A673 (cell line): ENCODE results near the gene SEMA3E. TPM values are rescaled to one million over a fixed set of nuclear protein-coding genes. Genes with fewer than 3 reads are reported as not detected.

Experiments
- BruUV-seq: library from RNA; stranded (reverse); fragments of 400-500 nt; replicated peaks from 2 replicates; lab custom pipeline; 2021; lab: Mats Ljungman, UMichigan
- CTCF ChIA-PET: fragments of 300-600 bp; sonication (Branson Sonifier 250); formaldehyde crosslinking; loops from one replicate; lab custom pipeline; 2022; ENCODE audit warnings: antibody characterized with exemption; lab: Charles Lee
- POLR2A ChIA-PET: fragments of 300-600 bp; sonication (Branson Sonifier 250); formaldehyde crosslinking; loops from one replicate; lab custom pipeline; 2022; ENCODE audit warnings: antibody characterized with exemption; ENCODE audit not compliant: low non-redundant PET; lab: Charles Lee
- DNase-seq: peaks from one replicate; pipeline ENCODE4 v3.0.0-alpha.2; 2015; ENCODE audit warnings: low spot score
- H3K27ac ChIP-seq: fragments of 200-600 bp; sonication (generic); 2 replicates; pipeline ENCODE4 v1.5.1; 2016; ENCODE audit warnings: mixed run types, low read depth, mild to moderate bottlenecking, mixed read lengths, antibody characterized with exemption, low read length; ENCODE audit not compliant: poor library complexity, severe bottlenecking
- H3K27me3 ChIP-seq: fragments of 200-600 bp; sonication (generic); replicated peaks from 2 replicates; pipeline ENCODE4 v1.6.1; 2017; ENCODE audit warnings: mixed run types, low read depth, mild to moderate bottlenecking, mixed read lengths, antibody characterized with exemption, low read length; ENCODE audit not compliant: insufficient read depth, poor library complexity
- H3K36me3 ChIP-seq: fragments of 200-600 bp; sonication (generic); 2 replicates; pipeline ENCODE4 v1.6.1; 2016; ENCODE audit warnings: mixed run types, mild to moderate bottlenecking, mixed read lengths, antibody characterized with exemption, low read length; ENCODE audit not compliant: insufficient read depth, poor library complexity, severe bottlenecking
- H3K4me1 ChIP-seq: fragments of 200-600 bp; sonication (generic); 2 replicates; pipeline ENCODE4 v1.6.1; 2017; ENCODE audit warnings: mixed run types, mild to moderate bottlenecking, mixed read lengths, antibody characterized with exemption, low read length; ENCODE audit not compliant: insufficient read depth, poor library complexity, severe bottlenecking
- H3K4me3 ChIP-seq: fragments of 200-600 bp; sonication (generic); 2 replicates; pipeline ENCODE4 v1.5.1; 2016; ENCODE audit warnings: low read depth, mixed run types, mild to moderate bottlenecking, mixed read lengths, low read length; ENCODE audit not compliant: poor library complexity, severe bottlenecking
- H3K9me3 ChIP-seq: fragments of 200-600 bp; sonication (generic); 2 replicates; pipeline ENCODE4 v1.6.1; 2016; ENCODE audit warnings: mixed run types, low read depth, mild to moderate bottlenecking, mixed read lengths, antibody characterized with exemption, low read length; ENCODE audit not compliant: poor library complexity, severe bottlenecking
- EZH2 ChIP-seq: fragments of 200-600 bp; sonication (generic); IDR thresholded peaks from 2 replicates; pipeline ENCODE4 v1.6.1; 2017; ENCODE audit warnings: borderline replicate concordance, low read depth, mild to moderate bottlenecking, mixed read lengths, antibody characterized with exemption, low read length; ENCODE audit not compliant: poor library complexity, severe bottlenecking
- intact Hi-C: fragments of 100-400 bp; cut with micrococcal nuclease; formaldehyde crosslinking; loops from one replicate; pipeline ENCODE4 v1.10.0; 2022; ENCODE audit not compliant: unreplicated experiment
- total RNA-seq: library from RNA; stranded (reverse); gene quantifications from 2 replicates; pipeline ENCODE4 v1.2.3, GENCODE V29; 2021
- TF ChIP-seq, protein P1 (sequence below): fragments of 300-800, 200-600 bp; sonication (generic); conservative IDR thresholded peaks from 2 replicates; pipeline ENCODE4 v1.5.1; 2017; ENCODE audit warnings: low read depth, mild to moderate bottlenecking, antibody characterized with exemption, low read length, moderate library complexity, mixed read lengths

SEMA3E gene
- total RNA-seq, 1 experiment from 2014 or later = not detected

DNA sequence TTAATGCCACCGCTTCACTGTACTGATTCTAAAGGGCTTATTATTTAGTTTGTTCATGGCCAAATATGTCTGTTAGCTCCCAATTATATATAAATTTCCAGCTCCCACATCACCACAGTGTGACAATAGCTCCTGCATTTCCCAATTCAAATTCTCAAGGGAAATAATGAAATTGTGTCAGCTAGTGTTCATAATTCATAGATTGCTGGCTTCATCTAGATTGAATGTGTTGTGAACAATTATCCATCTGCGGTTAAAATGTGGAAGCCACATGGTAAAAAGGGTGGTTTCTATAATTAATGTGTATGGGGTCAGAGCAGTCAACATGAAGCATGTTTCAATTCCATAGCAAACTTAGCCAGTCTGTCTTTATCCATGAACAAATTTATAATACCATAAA lies 154.3 kb downstream of the SEMA3E start:
- BruUV-seq = no TSS peak
- no peak for TF ChIP-seq EZH2
- TF ChIP-seq, protein P1, sequence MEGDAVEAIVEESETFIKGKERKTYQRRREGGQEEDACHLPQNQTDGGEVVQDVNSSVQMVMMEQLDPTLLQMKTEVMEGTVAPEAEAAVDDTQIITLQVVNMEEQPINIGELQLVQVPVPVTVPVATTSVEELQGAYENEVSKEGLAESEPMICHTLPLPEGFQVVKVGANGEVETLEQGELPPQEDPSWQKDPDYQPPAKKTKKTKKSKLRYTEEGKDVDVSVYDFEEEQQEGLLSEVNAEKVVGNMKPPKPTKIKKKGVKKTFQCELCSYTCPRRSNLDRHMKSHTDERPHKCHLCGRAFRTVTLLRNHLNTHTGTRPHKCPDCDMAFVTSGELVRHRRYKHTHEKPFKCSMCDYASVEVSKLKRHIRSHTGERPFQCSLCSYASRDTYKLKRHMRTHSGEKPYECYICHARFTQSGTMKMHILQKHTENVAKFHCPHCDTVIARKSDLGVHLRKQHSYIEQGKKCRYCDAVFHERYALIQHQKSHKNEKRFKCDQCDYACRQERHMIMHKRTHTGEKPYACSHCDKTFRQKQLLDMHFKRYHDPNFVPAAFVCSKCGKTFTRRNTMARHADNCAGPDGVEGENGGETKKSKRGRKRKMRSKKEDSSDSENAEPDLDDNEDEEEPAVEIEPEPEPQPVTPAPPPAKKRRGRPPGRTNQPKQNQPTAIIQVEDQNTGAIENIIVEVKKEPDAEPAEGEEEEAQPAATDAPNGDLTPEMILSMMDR = no peak
- ChIA-PET POLR2A (no interaction called here), CTCF (no interaction called here)
- no peaks in the 10 kb centered on the region for H3K4me1 ChIP-seq
- DNase-seq = no peak
- no peak overlapping the region for H3K4me3 ChIP-seq
- H3K9me3 ChIP-seq = no peaks in the 10 kb centered on the region
- H3K27me3 ChIP-seq = peaks cover 56% of the 10 kb centered on the region
- H3K27ac ChIP-seq = no peak overlapping the region
- intact Hi-C loops = no loop called here
- no peaks in the 10 kb centered on the region for H3K36me3 ChIP-seq

DNA sequence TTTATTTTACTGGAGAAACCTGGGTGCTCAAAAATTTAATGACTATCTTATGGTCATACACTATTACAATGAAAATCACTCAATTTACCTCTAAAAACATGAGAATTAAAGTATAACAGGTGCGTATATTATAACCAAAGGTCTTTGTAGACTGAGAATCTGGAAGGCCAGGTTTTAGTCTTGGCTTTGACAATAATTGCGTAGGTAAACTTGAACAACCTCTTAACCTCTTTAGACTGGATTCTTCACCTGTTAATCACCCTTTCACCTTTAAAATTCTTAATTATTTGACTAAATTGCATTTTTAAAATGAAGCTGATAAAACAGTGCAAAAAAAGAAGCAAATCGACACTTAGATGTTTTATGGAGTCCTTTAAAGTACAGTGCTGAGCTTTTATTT lies 156.1 kb downstream of the SEMA3E start:
- H3K4me3 ChIP-seq = no peak overlapping the region
- ChIA-PET POLR2A (no interaction called here), CTCF (no interaction called here)
- H3K9me3 ChIP-seq = no peaks in the 10 kb centered on the region
- BruUV-seq = no TSS peak
- TF ChIP-seq EZH2 = no peak
- TF ChIP-seq, protein P1 = no peak
- peaks cover 60% of the 10 kb centered on the region for H3K27me3 ChIP-seq
- DNase-seq = no peak
- intact Hi-C loops = no loop called here
- H3K27ac ChIP-seq = no peak overlapping the region
- no peaks in the 10 kb centered on the region for H3K36me3 ChIP-seq
- H3K4me1 ChIP-seq = no peaks in the 10 kb centered on the region

DNA sequence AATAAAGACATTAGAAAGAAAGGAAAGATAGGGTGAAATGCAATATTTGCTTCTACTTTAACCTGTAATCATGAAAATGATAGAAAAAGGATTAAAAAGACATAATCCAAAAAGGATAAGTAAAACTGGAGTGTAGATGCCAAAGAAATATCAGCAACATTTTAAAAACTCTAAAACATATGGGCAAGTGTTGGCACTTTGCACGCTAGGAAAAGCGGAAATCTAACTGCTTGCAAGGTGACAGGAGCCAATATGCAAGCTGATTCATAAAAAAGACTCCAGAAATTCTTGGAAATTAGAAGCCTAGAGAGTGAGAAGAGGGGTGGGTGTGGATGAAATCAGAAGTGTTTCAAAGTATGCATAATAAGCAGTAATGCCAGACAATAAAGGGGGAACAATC lies 161.1 kb downstream of the SEMA3E start:
- Histone ChIP-seq H3K9me3 (no peaks in the 10 kb centered on the region), H3K4me1 (no peaks in the 10 kb centered on the region), H3K4me3 (no peak overlapping the region), H3K36me3 (no peaks in the 10 kb centered on the region), H3K27ac (no peak overlapping the region), H3K27me3 (peaks cover 49% of the 10 kb centered on the region)
- POLR2A ChIA-PET = no interaction called here
- CTCF ChIA-PET = no interaction called here
- no peak for DNase-seq
- no TSS peak for BruUV-seq
- TF ChIP-seq EZH2 = no peak
- TF ChIP-seq, protein P1 = no peak
- intact Hi-C loops = no loop called here
